Measurements from ENCODE around the gene TEX53. TPM values are rescaled to one million over a fixed set of nuclear protein-coding genes. Genes with fewer than 3 reads are reported as not detected.

Gene TEX53
- total RNA-seq, 1 experiment from 2014 or later: not detected

- TF ChIP-seq, protein P1, sequence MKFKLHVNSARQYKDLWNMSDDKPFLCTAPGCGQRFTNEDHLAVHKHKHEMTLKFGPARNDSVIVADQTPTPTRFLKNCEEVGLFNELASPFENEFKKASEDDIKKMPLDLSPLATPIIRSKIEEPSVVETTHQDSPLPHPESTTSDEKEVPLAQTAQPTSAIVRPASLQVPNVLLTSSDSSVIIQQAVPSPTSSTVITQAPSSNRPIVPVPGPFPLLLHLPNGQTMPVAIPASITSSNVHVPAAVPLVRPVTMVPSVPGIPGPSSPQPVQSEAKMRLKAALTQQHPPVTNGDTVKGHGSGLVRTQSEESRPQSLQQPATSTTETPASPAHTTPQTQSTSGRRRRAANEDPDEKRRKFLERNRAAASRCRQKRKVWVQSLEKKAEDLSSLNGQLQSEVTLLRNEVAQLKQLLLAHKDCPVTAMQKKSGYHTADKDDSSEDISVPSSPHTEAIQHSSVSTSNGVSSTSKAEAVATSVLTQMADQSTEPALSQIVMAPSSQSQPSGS (CRISPR knock-in tag; IDR thresholded peaks at IDR 0.05; ENCODE audit: borderline replicate concordance, low read depth): no peak
- TF ChIP-seq, protein P2, sequence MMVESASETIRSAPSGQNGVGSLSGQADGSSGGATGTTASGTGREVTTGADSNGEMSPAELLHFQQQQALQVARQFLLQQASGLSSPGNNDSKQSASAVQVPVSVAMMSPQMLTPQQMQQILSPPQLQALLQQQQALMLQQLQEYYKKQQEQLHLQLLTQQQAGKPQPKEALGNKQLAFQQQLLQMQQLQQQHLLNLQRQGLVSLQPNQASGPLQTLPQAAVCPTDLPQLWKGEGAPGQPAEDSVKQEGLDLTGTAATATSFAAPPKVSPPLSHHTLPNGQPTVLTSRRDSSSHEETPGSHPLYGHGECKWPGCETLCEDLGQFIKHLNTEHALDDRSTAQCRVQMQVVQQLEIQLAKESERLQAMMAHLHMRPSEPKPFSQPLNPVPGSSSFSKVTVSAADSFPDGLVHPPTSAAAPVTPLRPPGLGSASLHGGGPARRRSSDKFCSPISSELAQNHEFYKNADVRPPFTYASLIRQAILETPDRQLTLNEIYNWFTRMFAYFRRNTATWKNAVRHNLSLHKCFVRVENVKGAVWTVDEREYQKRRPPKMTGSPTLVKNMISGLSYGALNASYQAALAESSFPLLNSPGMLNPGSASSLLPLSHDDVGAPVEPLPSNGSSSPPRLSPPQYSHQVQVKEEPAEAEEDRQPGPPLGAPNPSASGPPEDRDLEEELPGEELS (CRISPR knock-in tag; IDR thresholded peaks at IDR 0.05): no peak
- TF ChIP-seq JAZF1 (CRISPR knock-in tag; IDR thresholded peaks at IDR 0.05): no peak
- TF ChIP-seq, protein P3, sequence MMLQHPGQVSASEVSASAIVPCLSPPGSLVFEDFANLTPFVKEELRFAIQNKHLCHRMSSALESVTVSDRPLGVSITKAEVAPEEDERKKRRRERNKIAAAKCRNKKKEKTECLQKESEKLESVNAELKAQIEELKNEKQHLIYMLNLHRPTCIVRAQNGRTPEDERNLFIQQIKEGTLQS (CRISPR knock-in tag; conservative IDR thresholded peaks at IDR 0.05): no peak
- TF ChIP-seq GRHL2 (CRISPR knock-in tag; IDR thresholded peaks at IDR 0.05; ENCODE audit: insufficient replicate concordance, severe bottlenecking): no peak
- no peak for TF ChIP-seq ZBTB21 (CRISPR knock-in tag; IDR thresholded peaks at IDR 0.05; ENCODE audit: borderline replicate concordance)
- TF ChIP-seq, protein P4, sequence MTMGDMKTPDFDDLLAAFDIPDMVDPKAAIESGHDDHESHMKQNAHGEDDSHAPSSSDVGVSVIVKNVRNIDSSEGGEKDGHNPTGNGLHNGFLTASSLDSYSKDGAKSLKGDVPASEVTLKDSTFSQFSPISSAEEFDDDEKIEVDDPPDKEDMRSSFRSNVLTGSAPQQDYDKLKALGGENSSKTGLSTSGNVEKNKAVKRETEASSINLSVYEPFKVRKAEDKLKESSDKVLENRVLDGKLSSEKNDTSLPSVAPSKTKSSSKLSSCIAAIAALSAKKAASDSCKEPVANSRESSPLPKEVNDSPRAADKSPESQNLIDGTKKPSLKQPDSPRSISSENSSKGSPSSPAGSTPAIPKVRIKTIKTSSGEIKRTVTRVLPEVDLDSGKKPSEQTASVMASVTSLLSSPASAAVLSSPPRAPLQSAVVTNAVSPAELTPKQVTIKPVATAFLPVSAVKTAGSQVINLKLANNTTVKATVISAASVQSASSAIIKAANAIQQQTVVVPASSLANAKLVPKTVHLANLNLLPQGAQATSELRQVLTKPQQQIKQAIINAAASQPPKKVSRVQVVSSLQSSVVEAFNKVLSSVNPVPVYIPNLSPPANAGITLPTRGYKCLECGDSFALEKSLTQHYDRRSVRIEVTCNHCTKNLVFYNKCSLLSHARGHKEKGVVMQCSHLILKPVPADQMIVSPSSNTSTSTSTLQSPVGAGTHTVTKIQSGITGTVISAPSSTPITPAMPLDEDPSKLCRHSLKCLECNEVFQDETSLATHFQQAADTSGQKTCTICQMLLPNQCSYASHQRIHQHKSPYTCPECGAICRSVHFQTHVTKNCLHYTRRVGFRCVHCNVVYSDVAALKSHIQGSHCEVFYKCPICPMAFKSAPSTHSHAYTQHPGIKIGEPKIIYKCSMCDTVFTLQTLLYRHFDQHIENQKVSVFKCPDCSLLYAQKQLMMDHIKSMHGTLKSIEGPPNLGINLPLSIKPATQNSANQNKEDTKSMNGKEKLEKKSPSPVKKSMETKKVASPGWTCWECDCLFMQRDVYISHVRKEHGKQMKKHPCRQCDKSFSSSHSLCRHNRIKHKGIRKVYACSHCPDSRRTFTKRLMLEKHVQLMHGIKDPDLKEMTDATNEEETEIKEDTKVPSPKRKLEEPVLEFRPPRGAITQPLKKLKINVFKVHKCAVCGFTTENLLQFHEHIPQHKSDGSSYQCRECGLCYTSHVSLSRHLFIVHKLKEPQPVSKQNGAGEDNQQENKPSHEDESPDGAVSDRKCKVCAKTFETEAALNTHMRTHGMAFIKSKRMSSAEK (CRISPR knock-in tag; IDR thresholded peaks at IDR 0.05; ENCODE audit: borderline replicate concordance): no peak
These were observed 23.2 kb downstream of the TEX53 start (continued) for GRCh38 chr9:114634387-114634786.

GRCh38 chr9:114633438-114634089 lies 24.0 kb downstream of the TEX53 start:
- H3K27me3 Mint-ChIP-seq (ENCODE audit: low read depth): no peaks in the 10 kb centered on the region
- H3K4me3 Mint-ChIP-seq: no peak overlapping the region
- no peak for DNase-seq (ENCODE audit: low spot score)
- ChIA-PET POLR2A (no interaction called here), CTCF (interaction anchor here (0.9 kb wide), 1 partner anchor 96 kb away, joined by 3 read pairs; no protein-coding TSS in a partner anchor)
- ATAC-seq: no peak
- peaks cover 18% of the 10 kb centered on the region for H3K36me3 Mint-ChIP-seq
- no peak overlapping the region for H3K27ac Mint-ChIP-seq
- H3K4me1 Mint-ChIP-seq: no peaks in the 10 kb centered on the region
- H3K9me3 Mint-ChIP-seq: no peaks in the 10 kb centered on the region
- TF ChIP-seq TP53 (CRISPR knock-in tag; IDR thresholded peaks at IDR 0.05) (no peak), FOXP1 (CRISPR knock-in tag; IDR thresholded peaks at IDR 0.05; ENCODE audit: borderline replicate concordance) (no peak), NR1H2 (CRISPR knock-in tag; IDR thresholded peaks at IDR 0.05) (no peak), ZNF232 (CRISPR knock-in tag; IDR thresholded peaks at IDR 0.05) (no peak), ZNF423 (CRISPR knock-in tag; IDR thresholded peaks at IDR 0.05) (no peak), PREB (CRISPR knock-in tag; IDR thresholded peaks at IDR 0.05; ENCODE audit: borderline replicate concordance) (no peak), ZBTB43 (CRISPR knock-in tag; IDR thresholded peaks at IDR 0.05) (no peak), HMGA2 (CRISPR knock-in tag; IDR thresholded peaks at IDR 0.05) (no peak), NR2C2 (CRISPR knock-in tag; IDR thresholded peaks at IDR 0.05) (no peak), KAT7 (CRISPR knock-in tag; IDR thresholded peaks at IDR 0.05; ENCODE audit: borderline replicate concordance) (no peak), GABPB1 (CRISPR knock-in tag; IDR thresholded peaks at IDR 0.05) (no peak), E2F1 (CRISPR knock-in tag; IDR thresholded peaks at IDR 0.05) (no peak), HMGXB4 (CRISPR knock-in tag; IDR thresholded peaks at IDR 0.05) (no peak)
- TF ChIP-seq, protein P5, sequence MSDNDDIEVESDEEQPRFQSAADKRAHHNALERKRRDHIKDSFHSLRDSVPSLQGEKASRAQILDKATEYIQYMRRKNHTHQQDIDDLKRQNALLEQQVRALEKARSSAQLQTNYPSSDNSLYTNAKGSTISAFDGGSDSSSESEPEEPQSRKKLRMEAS (CRISPR knock-in tag; IDR thresholded peaks at IDR 0.05): no peak

Data from WTC11 (cell line).